ENCODE results near the gene KRIT1.

KRIT1 gene

GRCh38 chr7:92150450-92151017, 95.2 kb downstream of the KRIT1 start:
- DNase-seq, result no peak

- DNase-seq, result no peak
Measured at GRCh38 chr7:92149736-92150239, 95.9 kb downstream of the KRIT1 start.

Measured in NCI-H2029 treated with DMSO at 0.1 percent for 48 hours (cell line).